ENCODE data around the gene HEMK1. TPM values are rescaled to one million over a fixed set of nuclear protein-coding genes. Genes with fewer than 3 reads are reported as not detected.

Gene HEMK1
- total RNA-seq, 4 donors from 2014 or later, result 4.6 to 10.6 (median 6.3) TPM

DNA sequence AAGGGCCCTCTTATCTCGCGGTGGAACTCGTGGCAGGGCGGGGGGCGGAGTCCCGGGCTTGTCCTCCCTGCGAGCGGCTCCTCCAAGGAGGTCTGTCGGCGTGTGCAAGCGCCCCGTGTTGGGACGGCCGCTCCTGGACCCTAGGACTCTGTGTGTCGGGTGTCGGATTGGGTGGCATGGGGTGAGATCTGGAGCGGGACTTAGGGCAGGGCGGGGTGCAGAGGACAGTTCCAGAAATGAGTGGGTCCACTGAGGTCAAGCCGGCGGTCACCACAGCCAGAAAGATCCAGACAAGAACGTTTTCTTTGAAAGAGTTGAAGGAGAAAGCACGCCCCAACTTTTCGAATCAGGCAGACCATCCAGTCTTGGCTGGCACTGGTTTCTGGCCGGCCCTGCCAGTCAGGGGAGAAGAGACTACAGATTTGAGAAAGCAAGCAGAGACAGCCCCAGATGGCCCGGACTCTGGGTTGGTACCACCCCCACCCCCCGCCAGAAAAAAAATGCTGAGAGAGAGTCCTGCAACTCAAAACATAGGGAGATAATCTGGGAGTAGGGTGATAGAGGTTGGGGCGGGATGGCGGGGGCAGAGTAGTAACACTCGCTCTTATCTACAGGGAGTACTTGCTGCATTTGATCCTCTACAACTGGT is 43.0 kb downstream of the HEMK1 start:
- Histone ChIP-seq H3K27me3 (no peaks in the 10 kb centered on the region), H3K9me3 (peaks cover 0 to 3% (median 0%) of the 10 kb centered on the region in 4 donors), H3K36me3 (peaks cover 8 to 13% (median 12%) of the 10 kb centered on the region in 4 donors), H3K4me3 (peak overlapping the region; percentile 63 to 78 (median 72)), H3K27ac (replicated peaks in 1 of 4) (peak overlapping the region; percentile 78 to 91 (median 84)), H3K4me1 (peaks cover 43 to 76% (median 64%) of the 10 kb centered on the region in 4 donors)
- 13% methylated on average over 18 of the region's 29 CpGs for WGBS
- no peak for DNase-seq (ENCODE audit: extremely low spot score)
- intact Hi-C loops (cut with DNase I), result no loop called here
- TF ChIP-seq, protein P1, sequence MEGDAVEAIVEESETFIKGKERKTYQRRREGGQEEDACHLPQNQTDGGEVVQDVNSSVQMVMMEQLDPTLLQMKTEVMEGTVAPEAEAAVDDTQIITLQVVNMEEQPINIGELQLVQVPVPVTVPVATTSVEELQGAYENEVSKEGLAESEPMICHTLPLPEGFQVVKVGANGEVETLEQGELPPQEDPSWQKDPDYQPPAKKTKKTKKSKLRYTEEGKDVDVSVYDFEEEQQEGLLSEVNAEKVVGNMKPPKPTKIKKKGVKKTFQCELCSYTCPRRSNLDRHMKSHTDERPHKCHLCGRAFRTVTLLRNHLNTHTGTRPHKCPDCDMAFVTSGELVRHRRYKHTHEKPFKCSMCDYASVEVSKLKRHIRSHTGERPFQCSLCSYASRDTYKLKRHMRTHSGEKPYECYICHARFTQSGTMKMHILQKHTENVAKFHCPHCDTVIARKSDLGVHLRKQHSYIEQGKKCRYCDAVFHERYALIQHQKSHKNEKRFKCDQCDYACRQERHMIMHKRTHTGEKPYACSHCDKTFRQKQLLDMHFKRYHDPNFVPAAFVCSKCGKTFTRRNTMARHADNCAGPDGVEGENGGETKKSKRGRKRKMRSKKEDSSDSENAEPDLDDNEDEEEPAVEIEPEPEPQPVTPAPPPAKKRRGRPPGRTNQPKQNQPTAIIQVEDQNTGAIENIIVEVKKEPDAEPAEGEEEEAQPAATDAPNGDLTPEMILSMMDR (IDR thresholded peaks at IDR 0.05), result no peak
- TF ChIP-seq EP300 (IDR thresholded peaks at IDR 0.05), result no peak
- peak; percentile 68 for TF ChIP-seq POLR2A (IDR thresholded peaks at IDR 0.05; ENCODE audit: low read depth)
- no peak for TF ChIP-seq POLR2AphosphoS5 (IDR thresholded peaks at IDR 0.05)

DNA sequence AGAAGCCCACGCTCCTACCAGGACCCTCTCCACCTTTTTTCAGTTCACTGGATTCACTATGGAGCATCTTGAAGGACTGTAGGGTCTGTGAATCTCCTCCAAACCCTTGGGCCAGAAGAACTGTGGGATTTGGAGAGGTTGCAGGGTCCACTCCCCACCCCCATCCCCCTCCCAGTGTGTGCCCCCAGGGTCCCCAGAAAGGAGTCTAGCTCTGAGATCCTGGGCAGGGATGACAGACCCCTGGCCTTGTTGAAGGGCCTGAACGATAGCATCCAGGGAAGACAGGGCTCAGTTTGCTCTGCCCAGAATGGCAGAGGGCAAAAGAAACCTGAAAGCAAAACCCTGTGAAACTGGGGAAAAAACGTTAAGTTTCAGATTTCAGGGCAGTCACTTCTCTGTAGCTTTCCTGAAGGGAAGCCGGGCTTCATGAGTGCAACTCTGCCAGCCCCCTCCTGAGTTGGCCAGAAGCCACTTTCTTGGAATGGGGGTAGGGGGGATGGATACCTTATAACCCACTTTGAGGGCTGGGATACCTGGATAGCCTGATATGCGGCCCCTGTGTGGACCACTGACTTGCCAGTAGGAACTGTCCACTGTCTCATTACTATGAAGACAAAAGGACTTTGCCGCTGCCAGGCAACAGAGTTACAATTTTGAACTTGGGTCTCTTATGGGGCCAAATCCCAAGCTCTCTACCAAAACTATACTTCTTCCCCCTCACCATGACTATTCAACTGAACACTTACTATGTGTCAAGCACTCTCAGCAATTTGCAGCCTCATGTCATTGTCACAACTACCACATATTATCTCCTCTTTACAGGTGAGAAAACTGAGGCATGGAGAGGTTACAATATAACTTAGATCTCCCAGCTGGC is 43.9 kb downstream of the HEMK1 start:
- intact Hi-C loops (cut with DNase I), result no loop called here
- H3K9me3 ChIP-seq, result peaks cover 0 to 4% (median 0%) of the 10 kb centered on the region in 4 donors
- H3K4me1 ChIP-seq, result peaks cover 44 to 76% (median 66%) of the 10 kb centered on the region in 4 donors
- no peak for DNase-seq (ENCODE audit: extremely low spot score)
- TF ChIP-seq EP300 (IDR thresholded peaks at IDR 0.05), result no peak
- TF ChIP-seq, protein P1 (IDR thresholded peaks at IDR 0.05), result no peak
- TF ChIP-seq POLR2A (IDR thresholded peaks at IDR 0.05; ENCODE audit: low read depth), result no peak
- TF ChIP-seq POLR2AphosphoS5 (IDR thresholded peaks at IDR 0.05), result no peak
- peaks cover 0 to 4% (median 3%) of the 10 kb centered on the region in 4 donors for H3K36me3 ChIP-seq
- peak overlapping the region in 1 of 4 donors; percentile 78 for H3K4me3 ChIP-seq
- 80% methylated on average over 5 of the region's 6 CpGs for WGBS
- peak overlapping the region in 3 of 4 donors; percentile 78 to 91 (median 84) for H3K27ac ChIP-seq (replicated peaks in 1 of 4)
- no peaks in the 10 kb centered on the region for H3K27me3 ChIP-seq

DNA sequence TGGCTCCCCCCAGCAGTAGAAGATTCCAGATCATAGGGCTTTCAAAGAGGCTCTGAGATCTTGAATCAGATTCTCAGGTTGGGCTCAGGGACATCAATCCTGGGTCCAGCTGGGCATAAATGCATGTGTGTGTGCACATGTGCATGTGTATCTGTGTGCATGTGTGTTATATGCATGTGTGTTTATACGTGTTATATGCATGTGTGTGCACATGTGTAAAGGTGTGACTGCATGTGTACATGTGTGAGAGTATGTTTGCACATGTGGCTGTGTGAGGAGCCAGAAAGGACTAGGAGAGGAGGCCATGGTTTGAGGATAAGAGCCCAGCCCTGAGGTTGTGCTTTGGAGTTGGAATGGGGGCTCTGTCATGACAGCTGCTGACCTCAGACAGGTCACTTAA is 45.9 kb downstream of the HEMK1 start:
- WGBS, result 62% methylated on average over 1 of the region's 1 CpG
- no peak for DNase-seq (ENCODE audit: extremely low spot score)
- Histone ChIP-seq H3K4me1 (peaks cover 45 to 76% (median 65%) of the 10 kb centered on the region in 4 donors), H3K27ac (replicated peaks in 1 of 4) (no peak overlapping the region), H3K36me3 (no peaks in the 10 kb centered on the region), H3K9me3 (peaks cover 0 to 4% (median 0%) of the 10 kb centered on the region in 4 donors), H3K27me3 (no peaks in the 10 kb centered on the region), H3K4me3 (no peak overlapping the region)
- TF ChIP-seq, protein P1 (IDR thresholded peaks at IDR 0.05), result no peak
- no peak for TF ChIP-seq EP300 (IDR thresholded peaks at IDR 0.05)
- intact Hi-C loops (cut with DNase I), result loop anchor here (1.0 to 5.0 kb wide), 3 partner anchors 43 to 772 kb away; partner anchors contain the start of gene MANF

DNA sequence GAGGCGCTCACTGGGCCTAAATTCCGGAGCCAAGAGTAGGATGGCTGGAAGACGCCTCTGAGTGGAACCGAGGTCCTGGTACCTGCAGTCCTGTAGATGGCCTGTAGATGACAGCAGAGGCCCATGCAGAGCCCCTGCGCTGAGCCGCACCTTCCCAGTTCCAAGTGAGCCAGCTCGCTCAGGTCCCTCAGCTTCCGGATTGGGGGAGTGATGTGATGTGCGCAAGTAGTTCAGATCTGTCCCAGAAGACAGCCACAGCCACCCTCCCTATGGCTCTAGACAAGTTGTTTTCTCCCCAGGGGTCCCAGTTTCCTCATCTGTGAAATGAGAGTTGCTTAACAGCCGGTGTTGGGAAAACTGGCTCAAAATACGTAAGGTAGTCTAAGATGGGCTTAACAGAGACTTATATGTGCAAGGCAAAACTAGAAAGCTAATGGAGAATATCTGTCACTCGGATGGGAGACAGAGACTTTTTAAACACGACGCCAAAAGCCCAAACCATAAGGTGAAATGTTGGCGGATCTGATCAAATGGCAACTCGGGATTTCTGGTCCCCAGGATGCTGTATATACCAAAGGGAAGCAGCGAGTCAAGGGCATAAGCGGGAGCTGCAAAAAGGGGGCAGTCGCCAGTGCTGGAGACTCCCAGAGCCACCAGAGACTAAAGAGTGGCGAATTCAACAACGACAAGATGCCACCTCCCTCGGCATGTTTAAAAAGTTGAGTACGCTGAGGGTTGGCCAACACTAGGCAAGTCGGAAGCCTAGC is 46.9 kb downstream of the HEMK1 start:
- Histone ChIP-seq H3K27ac (replicated peaks in 1 of 4) (peak overlapping the region; percentile 84 to 96 (median 88)), H3K9me3 (peaks cover 0 to 4% (median 0%) of the 10 kb centered on the region in 4 donors), H3K4me1 (peaks cover 43 to 75% (median 59%) of the 10 kb centered on the region in 4 donors), H3K27me3 (no peaks in the 10 kb centered on the region), H3K36me3 (no peaks in the 10 kb centered on the region), H3K4me3 (peak overlapping the region; percentile 80 to 100 (median 82))
- WGBS, result 1% methylated on average over 21 of the region's 24 CpGs
- TF ChIP-seq POLR2AphosphoS5 (IDR thresholded peaks at IDR 0.05) (peak; percentile 35 to 63), POLR2A (IDR thresholded peaks at IDR 0.05; ENCODE audit: low read depth) (no peak)
- TF ChIP-seq, protein P1 (IDR thresholded peaks at IDR 0.05), result peak in 2 of 3 experiments; percentile 98 to 100
- peak; percentile 95 for DNase-seq (ENCODE audit: extremely low spot score)
- intact Hi-C loops (cut with DNase I), result loop anchor here (5.0 kb wide), 2 partner anchors 476 to 771 kb away; partner anchors contain the start of gene MANF

All from esophagus muscularis mucosa (tissue), 4 donors.